H1 (cell line): ENCODE results near the gene COTL1. TPM values are rescaled to one million over a fixed set of nuclear protein-coding genes. Genes with fewer than 3 reads are reported as not detected.

Experiments
- CTCF ChIA-PET: fragments of 300-600 bp; sonication (Branson Sonifier 250); formaldehyde crosslinking; loops from one replicate; lab custom pipeline; 2021; ENCODE audit not compliant: partially characterized antibody; lab: Charles Lee
- POLR2A ChIA-PET: fragments of 300-600 bp; sonication (Branson Sonifier 250); formaldehyde crosslinking; loops from one replicate; lab custom pipeline; 2021; ENCODE audit warnings: inconsistent platforms; ENCODE audit not compliant: partially characterized antibody; lab: Charles Lee
- DNase-seq, 2 experiments: peaks; one replicate each; pipeline versions ENCODE4 v3.0.0 to v3.0.0-alpha.2; 2010 to 2022; ENCODE audit warnings: low spot score in 2 of 2, low read depth in 1 of 2, mixed read lengths in 1 of 2
- FAIRE-seq: peaks from 2 replicates; lab custom pipeline; 2011; peaks lifted over from hg19 to GRCh38; lab: Jason Lieb, UNC
- H2AFZ ChIP-seq: 2 replicates; pipeline ENCODE4 v1.8.1; 2012; ENCODE audit warnings: low read length, inconsistent platforms
- H2AK5ac ChIP-seq: 2 replicates; pipeline ENCODE4 v1.6.1; 2013; ENCODE audit warnings: low read depth, low read length
- H2BK120ac ChIP-seq: replicated peaks from 2 replicates; pipeline ENCODE3; 2013; ENCODE audit warnings: low read depth, low read length, inconsistent platforms
- H2BK12ac ChIP-seq: 2 replicates; pipeline ENCODE4 v1.6.1; 2013; ENCODE audit warnings: low read depth, low read length
- H2BK15ac ChIP-seq: 2 replicates; pipeline ENCODE4 v1.6.1; 2013; ENCODE audit warnings: low read length
- H2BK20ac ChIP-seq: 2 replicates; pipeline ENCODE4 v1.6.1; 2013; ENCODE audit warnings: low read length
- H2BK5ac ChIP-seq: 2 replicates; pipeline ENCODE4 v1.6.1; 2013; ENCODE audit warnings: low read depth, low read length
- H3K14ac ChIP-seq: 2 replicates; pipeline ENCODE4 v1.6.1; 2013; ENCODE audit warnings: inconsistent platforms; ENCODE audit not compliant: insufficient read length
- H3K18ac ChIP-seq: 2 replicates; pipeline ENCODE4 v1.6.1; 2013; ENCODE audit warnings: low read length; ENCODE audit errors: extremely low read depth
- H3K23ac ChIP-seq: 2 replicates; pipeline ENCODE4 v1.6.1; 2013; ENCODE audit warnings: inconsistent platforms; ENCODE audit not compliant: insufficient read length
- H3K23me2 ChIP-seq: 2 replicates; pipeline ENCODE4 v1.6.1; 2013; ENCODE audit warnings: low read depth, low read length
- H3K27ac ChIP-seq: 2 replicates; pipeline ENCODE4 v1.6.1; 2011; ENCODE audit warnings: low read depth, low read length, inconsistent platforms
- H3K27me3 ChIP-seq, 4 experiments: replicated peaks in 1 of 4; 1 replicate in 1 of 4; 2 replicates in 3 of 4; pipeline versions ENCODE4 v1.6.1 to v1.8.1; 2011 to 2013; ENCODE audit warnings: low read length in 3 of 4, mild to moderate bottlenecking in 3 of 4, inconsistent platforms in 2 of 4, mixed read lengths in 2 of 4, moderate library complexity in 1 of 4; ENCODE audit not compliant: control insufficient read depth in 3 of 4, insufficient read depth in 3 of 4; ENCODE audit errors: extremely low read depth in 1 of 4
- H3K36me3 ChIP-seq, 4 experiments: 2 replicates each; pipeline versions ENCODE4 v1.6.1 to v1.8.1; 2011 to 2013; ENCODE audit warnings: mild to moderate bottlenecking in 4 of 4, low read length in 3 of 4, moderate library complexity in 2 of 4, control low read depth in 1 of 4, inconsistent platforms in 1 of 4; ENCODE audit not compliant: insufficient read depth in 4 of 4, control insufficient read depth in 2 of 4
- H3K4ac ChIP-seq: replicated peaks from 2 replicates; pipeline ENCODE3; 2013; ENCODE audit warnings: low read length, low read depth, mixed read lengths, inconsistent platforms; ENCODE audit not compliant: insufficient read length
- H3K4me1 ChIP-seq, 4 experiments: replicated peaks in 1 of 4; 1 replicate in 1 of 4; 2 replicates in 3 of 4; pipeline versions ENCODE4 v1.6.1 to v1.8.1; 2011 to 2013; ENCODE audit warnings: low read length in 3 of 4, inconsistent platforms in 2 of 4, mixed read lengths in 1 of 4; ENCODE audit not compliant: insufficient read depth in 4 of 4, control insufficient read depth in 3 of 4
- H3K4me2 ChIP-seq, 2 experiments: 2 replicates each; pipeline versions ENCODE4 v1.6.1 to v1.8.1; 2011 to 2013; ENCODE audit warnings: low read depth in 2 of 2, low read length in 2 of 2, control low read depth in 1 of 2, inconsistent platforms in 1 of 2, mild to moderate bottlenecking in 1 of 2; ENCODE audit not compliant: insufficient read depth in 1 of 2
- H3K4me3 ChIP-seq, 4 experiments: fragments of 200-600, 300-600 bp in 1 of 4; sonication (generic), shearing (Covaris generic), sonication (Bioruptor Twin) in 1 of 4; 2 replicates each; pipeline versions ENCODE4 v1.5.1 to v1.8.1; 2011 to 2016; ENCODE audit warnings: low read length in 4 of 4, low read depth in 3 of 4, control low read depth in 2 of 4, inconsistent platforms in 2 of 4, mild to moderate bottlenecking in 2 of 4, mixed read lengths in 1 of 4, moderate library complexity in 1 of 4; ENCODE audit not compliant: insufficient read depth in 2 of 4; ENCODE audit errors: extremely low read depth in 1 of 4
- H3K56ac ChIP-seq: replicated peaks from 2 replicates; pipeline ENCODE3; 2013; ENCODE audit warnings: low read depth, mild to moderate bottlenecking, mixed read lengths, low read length, inconsistent platforms; ENCODE audit not compliant: insufficient read length
- H3K79me1 ChIP-seq: 2 replicates; pipeline ENCODE4 v1.6.1; 2013; ENCODE audit warnings: low read depth, low read length, control low read depth
- H3K79me2 ChIP-seq, 2 experiments: 2 replicates each; pipeline versions ENCODE4 v1.6.1 to v1.8.1; 2012 to 2013; ENCODE audit warnings: low read length in 2 of 2, mild to moderate bottlenecking in 2 of 2, inconsistent platforms in 1 of 2; ENCODE audit not compliant: insufficient read depth in 2 of 2, control insufficient read depth in 1 of 2
- H3K9ac ChIP-seq, 4 experiments: replicated peaks in 1 of 4; 1 replicate in 1 of 4; 2 replicates in 3 of 4; pipeline versions ENCODE4 v1.6.1 to v1.8.1; 2011 to 2013; ENCODE audit warnings: low read depth in 3 of 4, low read length in 3 of 4, control low read depth in 2 of 4, mild to moderate bottlenecking in 2 of 4, moderate library complexity in 2 of 4, inconsistent platforms in 1 of 4; ENCODE audit errors: extremely low read depth in 1 of 4
- H3K9me3 ChIP-seq, 2 experiments: 2 replicates each; pipeline versions ENCODE4 v1.6.1 to v1.8.1; 2012 to 2013; ENCODE audit warnings: mild to moderate bottlenecking in 2 of 2, moderate library complexity in 2 of 2, control low read depth in 1 of 2, inconsistent platforms in 1 of 2, low read depth in 1 of 2, low read length in 1 of 2, mixed read lengths in 1 of 2; ENCODE audit not compliant: insufficient read depth in 2 of 2
- H4K20me1 ChIP-seq, 2 experiments: replicated peaks in 1 of 2; 2 replicates each; pipeline versions ENCODE3 to v1.8.1; 2011 to 2013; ENCODE audit warnings: inconsistent platforms in 2 of 2, low read length in 2 of 2, mild to moderate bottlenecking in 1 of 2; ENCODE audit not compliant: insufficient read depth in 2 of 2, control insufficient read depth in 1 of 2
- H4K5ac ChIP-seq: 2 replicates; pipeline ENCODE4 v1.6.1; 2013; ENCODE audit warnings: low read length, low read depth, mixed read lengths, inconsistent platforms; ENCODE audit not compliant: insufficient read length
- H4K8ac ChIP-seq: 2 replicates; pipeline ENCODE4 v1.8.0; 2013; ENCODE audit warnings: mild to moderate bottlenecking, moderate library complexity, low read length, inconsistent platforms; ENCODE audit not compliant: insufficient read depth; ENCODE audit errors: extremely low read depth
- H4K91ac ChIP-seq: replicated peaks from 2 replicates; pipeline ENCODE3; 2013; ENCODE audit warnings: low read length, mixed read lengths, inconsistent platforms; ENCODE audit not compliant: insufficient read length
- BCL11A ChIP-seq, 2 experiments: IDR thresholded peaks; one replicate each; pipeline ENCODE4 v1.6.1; 2011; ENCODE audit warnings: low read depth in 2 of 2, low read length in 2 of 2, mild to moderate bottlenecking in 2 of 2
- CREB1 ChIP-seq: IDR thresholded peaks from 2 replicates; pipeline ENCODE4 v1.6.1; 2012; ENCODE audit warnings: inconsistent platforms
- E2F6 ChIP-seq: IDR thresholded peaks from 2 replicates; pipeline ENCODE4 v1.6.1; 2012; ENCODE audit warnings: inconsistent platforms
- FOSL1 ChIP-seq: IDR thresholded peaks from 2 replicates; pipeline ENCODE4 v1.6.1; 2011; ENCODE audit warnings: mild to moderate bottlenecking, low read depth, low read length, moderate library complexity; ENCODE audit not compliant: insufficient read depth
- HDAC2 ChIP-seq, 2 experiments: fragments of 300-600 bp in 1 of 2; sonication (generic) in 1 of 2; IDR thresholded peaks; 2 replicates each; pipeline ENCODE4 v1.6.1; 2011 to 2012; ENCODE audit warnings: low read depth in 2 of 2, low read length in 2 of 2, mild to moderate bottlenecking in 2 of 2, moderate library complexity in 2 of 2, borderline replicate concordance in 1 of 2, inconsistent platforms in 1 of 2
- JUND ChIP-seq: IDR thresholded peaks from 2 replicates; pipeline ENCODE4 v1.6.1; 2011; ENCODE audit warnings: mild to moderate bottlenecking, improper control_type of control experiment, low read length
- TAF1 ChIP-seq: IDR thresholded peaks from 2 replicates; pipeline ENCODE4 v1.6.1; 2011; ENCODE audit warnings: mild to moderate bottlenecking, low read depth, low read length
- ZNF274 ChIP-seq: IDR thresholded peaks from 2 replicates; pipeline ENCODE4 v1.7.0; 2012; ENCODE audit warnings: low read length, borderline replicate concordance; ENCODE audit errors: extremely low read depth
- WGBS, 2 experiments: shearing (Covaris generic) in 1 of 2; methylation state at CpG; one replicate each; pipeline versions ENCODE4 v1.1.6 to v1.1.7; 2013 to 2015; ENCODE audit warnings: low lambda C conversion rate in 2 of 2, mixed read lengths in 2 of 2, inconsistent platforms in 1 of 2, low coverage in 1 of 2, missing lambda C conversion rate in 1 of 2; ENCODE audit not compliant: insufficient replicate concordance in 2 of 2, insufficient coverage in 1 of 2, insufficient read length in 1 of 2; ENCODE audit errors: extremely low coverage in 1 of 2, missing lambda C conversion rate in 1 of 2; 5-methylcytosine and 5-hydroxymethylcytosine counted together
- polyA plus RNA-seq, 7 experiments: library from polyadenylated mRNA; depleted of rRNA in 3 of 7; stranded (reverse) in 5 of 7; unstranded in 2 of 7; fragments of >200 nt in 5 of 7; fragments of 200-250 nt in 2 of 7; gene quantifications; 1 replicate in 5 of 7; 2 replicates in 1 of 7; 4 replicates in 1 of 7; pipeline versions ENCODE4 v1.2.1 to v1.2.3, GENCODE V29; 2011 to 2013; ENCODE audit warnings: missing spikeins in 2 of 7, mixed read lengths in 2 of 7
- total RNA-seq: library from RNA; stranded (reverse); fragmentation: NEBNext Ultra II Directional; extraction: Animal tissue kit (Norgen Biotek cat#: 25700); gene quantifications from 2 replicates; pipeline ENCODE4 v1.2.1, GENCODE V29; 2021
- TF ChIP-seq, protein P1 (sequence below): IDR thresholded peaks from 2 replicates; pipeline ENCODE4 v1.6.1; 2011; ENCODE audit warnings: low read length, improper control_type of control experiment

Gene COTL1
- total and polyA plus RNA-seq, 2 of the 8 experiments (the other 6 are each of a cell fraction or from before 2014, with no cell fraction given), result 59.2 to 183 TPM

DNA sequence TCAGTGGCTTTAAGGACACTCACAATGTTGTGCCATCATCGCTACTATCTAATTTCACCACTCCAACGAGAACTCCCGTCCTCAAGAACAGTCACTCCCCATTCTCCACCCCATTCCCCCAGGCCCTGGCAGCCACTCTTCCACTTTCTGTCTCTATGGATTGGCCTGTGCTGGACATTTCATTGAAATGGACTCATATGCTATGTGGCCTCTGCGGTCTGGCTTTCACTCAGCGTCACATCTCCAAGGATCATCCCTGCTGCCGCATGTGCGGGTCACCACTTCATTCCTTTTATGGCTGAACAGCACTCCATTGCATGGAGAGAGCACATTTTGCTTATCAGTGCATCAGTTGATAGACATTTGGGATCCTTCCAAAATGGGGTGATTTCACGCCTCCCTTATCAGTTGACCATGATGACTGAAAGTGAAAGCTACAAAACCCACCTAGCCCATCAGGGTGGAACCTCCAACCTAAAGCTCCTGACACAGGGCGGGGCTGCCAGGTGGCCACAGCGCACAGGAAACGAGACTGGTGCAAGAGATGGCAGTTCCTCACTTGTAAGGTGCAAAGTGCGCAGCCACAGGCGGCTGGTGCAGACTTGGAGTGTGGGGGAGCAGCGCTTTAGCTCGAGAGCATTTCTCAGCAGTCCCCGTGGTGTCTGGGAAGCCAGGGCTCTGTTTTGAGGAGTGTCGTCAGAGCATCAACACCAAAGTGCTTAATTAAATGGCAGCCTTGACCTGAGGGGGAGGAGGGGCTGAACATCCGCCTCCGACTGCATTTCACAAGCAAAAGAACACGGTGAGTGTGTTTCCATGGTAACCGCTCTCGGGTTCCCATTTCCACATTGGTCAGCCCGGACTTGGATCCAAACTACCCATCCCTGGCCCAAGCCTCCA lies 23.8 kb downstream of the COTL1 start:
- Histone ChIP-seq H2BK20ac (no peak overlapping the region), H2AFZ (no peak overlapping the region), H3K36me3 (peaks cover 0 to 11% (median 3%) of the 10 kb centered on the region in 4 experiments; a peak in 6 of 8 replicates), H4K91ac (no peak overlapping the region), H3K4me3 (no peak overlapping the region), H3K56ac (no peak overlapping the region), H3K4me1 (peaks cover 0 to 17% (median 8%) of the 10 kb centered on the region in 4 experiments; a peak in 4 of 7 replicates), H4K8ac (no peak overlapping the region), H2AK5ac (no peak overlapping the region), H3K14ac (no peak overlapping the region), H3K4me2 (no peak overlapping the region), H3K4ac (no peak overlapping the region), H3K27ac (no peak overlapping the region), H3K27me3 (peaks cover 0 to 2% (median 0%) of the 10 kb centered on the region in 4 experiments; a peak in 2 of 7 replicates), H3K23ac (no peak overlapping the region), H3K79me2 (peaks cover 5 to 48% of the 10 kb centered on the region in 2 experiments; a peak in 3 of 4 replicates), H2BK5ac (no peak overlapping the region; the same call in 1 of the 2 replicates), H3K9ac (no peak overlapping the region), H2BK12ac (0 out of 2 replicates have a peak overlapping the region, but pooled peaks have one; percentile 7), H4K5ac (no peak overlapping the region), H3K18ac (no peak overlapping the region), H2BK15ac (no peak overlapping the region), H4K20me1 (peaks cover 17 to 30% of the 10 kb centered on the region in 2 experiments), H3K79me1 (peaks cover 15% of the 10 kb centered on the region), H2BK120ac (no peak overlapping the region), H3K23me2 (no peaks in the 10 kb centered on the region), H3K9me3 (no peaks in the 10 kb centered on the region)
- DNase-seq, result no peak
- ChIA-PET POLR2A (no interaction called here), CTCF (interaction anchor here (0.5 to 1.5 kb wide), 9 partner anchors 10 to 459 kb away, joined by 3 to 5 read pairs (median 4); no protein-coding TSS in a partner anchor)
- WGBS, 2 experiments, result 92% methylated on average over 23 of the region's 23 CpGs; no CpG with 5 or more reads in 1 of the 2 experiments
- no peak for FAIRE-seq
- TF ChIP-seq TAF1 (no peak), BCL11A (IDR thresholded peaks at IDR 0.05; ENCODE audit: low read depth in 2 of 2, low read length in 2 of 2) (no peak), HDAC2 (IDR thresholded peaks at IDR 0.05; ENCODE audit: borderline replicate concordance in 1 of 2, low read depth in 2 of 2, low read length in 2 of 2) (no peak), FOSL1 (no peak), CREB1 (no peak), E2F6 (no peak; the same call in 1 of the 2 replicates), ZNF274 (no peak), JUND (no peak)
- TF ChIP-seq, protein P1, sequence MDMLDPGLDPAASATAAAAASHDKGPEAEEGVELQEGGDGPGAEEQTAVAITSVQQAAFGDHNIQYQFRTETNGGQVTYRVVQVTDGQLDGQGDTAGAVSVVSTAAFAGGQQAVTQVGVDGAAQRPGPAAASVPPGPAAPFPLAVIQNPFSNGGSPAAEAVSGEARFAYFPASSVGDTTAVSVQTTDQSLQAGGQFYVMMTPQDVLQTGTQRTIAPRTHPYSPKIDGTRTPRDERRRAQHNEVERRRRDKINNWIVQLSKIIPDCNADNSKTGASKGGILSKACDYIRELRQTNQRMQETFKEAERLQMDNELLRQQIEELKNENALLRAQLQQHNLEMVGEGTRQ, result no peak
